Lower leg skin (tissue), 4 donors: ENCODE measurements around the gene CMSS1. TPM values are rescaled to one million over a fixed set of nuclear protein-coding genes. Genes with fewer than 3 reads are reported as not detected.

ENCODE experiments used
- DNase-seq, 2 donors: peaks; one replicate each; pipeline ENCODE4 v3.0.0-alpha.2; 2019; ENCODE audit warnings: low spot score in 2 of 2
- H3K4me3 ChIP-seq: fragments of 200-600 bp; sonication (generic); 2 replicates; pipeline ENCODE4 v1.5.1; 2017; ENCODE audit warnings: mild to moderate bottlenecking, low read depth; ENCODE audit not compliant: poor library complexity, severe bottlenecking
- POLR2A ChIP-seq, 2 donors: fragments of 450-650 bp; IDR thresholded peaks; one replicate each; pipeline ENCODE4 v1.6.1; 2016 to 2017; ENCODE audit warnings: antibody characterized with exemption in 2 of 2, mild to moderate bottlenecking in 1 of 2, moderate library complexity in 1 of 2
- WGBS, 2 donors: methylation state at CpG; one replicate each; pipeline ENCODE4 v1.1.5; 2018; 5-methylcytosine and 5-hydroxymethylcytosine counted together
- intact Hi-C: fragments of 100-400 bp; cut with DNase I; formaldehyde crosslinking; loops from one replicate; pipeline ENCODE4 v1.15.0; 2023; ENCODE audit warnings: low total_unique reads
- total RNA-seq, 4 donors: library from RNA; depleted of rRNA; stranded (reverse); fragments of >200 nt; gene quantifications; one replicate each; pipeline ENCODE4 v1.1.0, GENCODE V29; 2016
- TF ChIP-seq, protein P1 (sequence below), 3 donors: fragments of 450-650 bp; IDR thresholded peaks; one replicate each; pipeline ENCODE4 v1.5.1; 2016; ENCODE audit warnings: antibody characterized with exemption in 3 of 3, mild to moderate bottlenecking in 3 of 3, moderate library complexity in 2 of 3

The CMSS1 gene
- total RNA-seq, 4 donors from 2014 or later: 3.7 to 13.2 (median 7.5) TPM

DNA sequence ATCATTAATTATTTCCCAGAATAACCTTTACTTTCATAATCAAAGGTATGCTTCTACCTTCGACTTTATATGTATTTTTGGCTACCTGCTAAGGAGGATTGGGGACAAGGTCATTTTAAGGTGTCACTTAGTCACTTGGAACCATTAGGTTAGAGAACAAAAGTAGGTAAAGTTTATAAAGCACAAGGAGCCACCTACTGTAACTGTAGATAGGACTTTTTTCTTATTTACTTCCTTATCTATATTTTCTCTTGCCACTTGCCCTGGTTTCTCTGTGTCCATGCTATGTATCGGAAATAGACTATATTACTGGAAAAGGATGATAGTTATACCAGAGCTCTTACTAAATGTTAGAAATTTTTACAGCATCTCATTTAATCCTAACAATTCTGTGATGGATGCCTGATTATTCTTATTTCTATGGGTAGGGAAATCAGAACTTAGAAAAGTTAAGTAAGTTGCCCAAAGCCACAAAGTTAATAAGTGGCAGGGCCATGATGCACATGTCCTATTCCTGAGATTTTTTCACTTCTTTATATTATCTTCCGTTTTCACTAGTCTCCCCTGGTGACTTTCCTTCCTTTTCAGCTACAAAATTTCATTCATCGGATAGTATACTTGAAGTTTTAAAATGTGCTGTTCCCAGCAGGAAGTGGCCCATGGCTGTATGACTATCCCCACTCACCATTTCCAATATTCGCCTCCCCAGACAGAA, 132.5 kb downstream of the CMSS1 start:
- 83 to 85% methylated on average over 5 of the region's 5 CpGs for WGBS, 2 donors
- intact Hi-C loops: no loop called here
- TF ChIP-seq, protein P1, sequence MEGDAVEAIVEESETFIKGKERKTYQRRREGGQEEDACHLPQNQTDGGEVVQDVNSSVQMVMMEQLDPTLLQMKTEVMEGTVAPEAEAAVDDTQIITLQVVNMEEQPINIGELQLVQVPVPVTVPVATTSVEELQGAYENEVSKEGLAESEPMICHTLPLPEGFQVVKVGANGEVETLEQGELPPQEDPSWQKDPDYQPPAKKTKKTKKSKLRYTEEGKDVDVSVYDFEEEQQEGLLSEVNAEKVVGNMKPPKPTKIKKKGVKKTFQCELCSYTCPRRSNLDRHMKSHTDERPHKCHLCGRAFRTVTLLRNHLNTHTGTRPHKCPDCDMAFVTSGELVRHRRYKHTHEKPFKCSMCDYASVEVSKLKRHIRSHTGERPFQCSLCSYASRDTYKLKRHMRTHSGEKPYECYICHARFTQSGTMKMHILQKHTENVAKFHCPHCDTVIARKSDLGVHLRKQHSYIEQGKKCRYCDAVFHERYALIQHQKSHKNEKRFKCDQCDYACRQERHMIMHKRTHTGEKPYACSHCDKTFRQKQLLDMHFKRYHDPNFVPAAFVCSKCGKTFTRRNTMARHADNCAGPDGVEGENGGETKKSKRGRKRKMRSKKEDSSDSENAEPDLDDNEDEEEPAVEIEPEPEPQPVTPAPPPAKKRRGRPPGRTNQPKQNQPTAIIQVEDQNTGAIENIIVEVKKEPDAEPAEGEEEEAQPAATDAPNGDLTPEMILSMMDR (IDR thresholded peaks at IDR 0.05): no peak
- TF ChIP-seq POLR2A (IDR thresholded peaks at IDR 0.05): no peak
- no peak overlapping the region for H3K4me3 ChIP-seq
- DNase-seq: no peak

DNA sequence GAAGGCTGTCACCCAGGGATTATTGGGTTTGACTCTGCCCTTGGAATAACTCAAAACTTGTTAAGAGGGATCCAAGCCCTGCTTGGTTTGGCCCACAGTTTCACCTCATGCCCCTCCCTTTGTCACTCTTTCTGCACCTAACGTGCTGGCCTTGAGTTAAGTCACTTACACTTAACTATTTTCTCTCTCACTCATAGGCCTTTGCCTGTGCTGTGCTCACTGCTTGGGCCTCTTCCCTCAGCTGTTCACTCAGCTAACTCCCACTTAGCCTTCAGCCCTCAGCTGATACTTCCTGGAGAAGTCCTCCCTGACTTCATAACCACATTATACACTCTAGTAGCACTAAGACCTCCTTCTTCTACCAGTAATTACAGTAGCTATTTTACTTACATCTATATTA, 133.3 kb downstream of the CMSS1 start:
- WGBS, 2 donors: 60 to 76% methylated on average over 1 of the region's 1 CpG
- no peak overlapping the region for H3K4me3 ChIP-seq
- no peak for TF ChIP-seq POLR2A (IDR thresholded peaks at IDR 0.05)
- TF ChIP-seq, protein P1 (IDR thresholded peaks at IDR 0.05): no peak
- no peak for DNase-seq
- intact Hi-C loops: no loop called here

DNA sequence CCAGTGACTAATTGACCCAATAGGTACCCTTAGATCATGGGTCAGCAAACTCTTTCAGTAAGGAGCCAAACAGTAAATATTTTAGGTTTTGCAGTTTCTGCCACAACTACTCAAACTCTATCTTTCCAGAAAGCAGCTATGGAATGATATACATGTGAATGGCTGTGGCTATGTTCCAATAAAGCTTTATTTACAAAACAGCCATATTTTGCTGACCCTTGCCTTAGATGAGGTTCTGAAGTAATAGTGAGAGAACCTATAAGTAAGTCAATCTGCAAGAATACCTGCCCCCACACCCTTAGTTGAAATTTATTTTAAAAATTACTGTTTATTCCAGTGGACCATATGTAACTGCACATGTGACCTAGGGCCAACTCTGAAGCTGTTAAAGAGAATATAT, 134.0 kb downstream of the CMSS1 start:
- DNase-seq: no peak
- H3K4me3 ChIP-seq: no peak overlapping the region
- TF ChIP-seq POLR2A (IDR thresholded peaks at IDR 0.05): no peak
- TF ChIP-seq, protein P1 (IDR thresholded peaks at IDR 0.05): no peak
- intact Hi-C loops: no loop called here

DNA sequence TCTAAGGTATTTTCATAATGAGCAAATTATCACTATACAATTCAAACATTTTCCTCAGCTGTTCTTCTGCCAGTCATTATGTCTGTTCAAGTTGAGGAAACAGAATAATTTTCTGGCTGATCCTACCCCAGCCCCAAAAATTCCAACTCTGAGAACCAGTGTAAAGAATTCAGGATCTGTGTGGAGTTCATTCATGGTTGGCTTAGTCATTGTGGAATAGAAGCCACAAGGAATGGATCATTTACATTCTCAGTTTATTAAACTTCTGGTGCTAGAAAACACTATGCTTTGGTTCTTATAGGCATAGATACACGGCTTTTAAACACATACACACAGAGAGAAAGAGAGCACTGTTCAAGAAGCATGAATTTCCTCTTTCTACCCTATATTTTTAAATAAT, 134.6 kb downstream of the CMSS1 start:
- no peak for DNase-seq
- intact Hi-C loops: no loop called here
- 87% methylated on average over 1 of the region's 1 CpG for WGBS, 2 donors
- no peak overlapping the region for H3K4me3 ChIP-seq
- no peak for TF ChIP-seq POLR2A (IDR thresholded peaks at IDR 0.05)
- TF ChIP-seq, protein P1 (IDR thresholded peaks at IDR 0.05): no peak

- no peak for DNase-seq
Observed at GRCh38 chr3:99953596-99953995, 135.9 kb downstream of the CMSS1 start.

More at GRCh38 chr3:99953596-99953995, 135.9 kb downstream of the CMSS1 start:
- intact Hi-C loops: no loop called here
- H3K4me3 ChIP-seq: no peak overlapping the region
- no peak for TF ChIP-seq POLR2A (IDR thresholded peaks at IDR 0.05)
- TF ChIP-seq, protein P1 (IDR thresholded peaks at IDR 0.05): no peak
